SJCRH30 (cell line): ENCODE results near the gene NINL. TPM values are rescaled to one million over a fixed set of nuclear protein-coding genes. Genes with fewer than 3 reads are reported as not detected.

Experiments
- DNase-seq, 2 experiments: peaks; one replicate each; pipeline ENCODE4 v3.0.0-alpha.2; 2015 to 2020
- H3K27ac ChIP-seq: fragments of 250-450 bp; sonication (Bioruptor Pico); 2 replicates; pipeline ENCODE4 v1.5.1; 2020; ENCODE audit warnings: mild to moderate bottlenecking, moderate library complexity
- H3K27me3 ChIP-seq: fragments of 250-450 bp; sonication (Bioruptor Pico); 2 replicates; pipeline ENCODE4 v1.5.1; 2020; ENCODE audit warnings: mild to moderate bottlenecking, moderate library complexity
- H3K36me3 ChIP-seq: fragments of 250-450 bp; sonication (Bioruptor Pico); 2 replicates; pipeline ENCODE4 v1.5.1; 2020; ENCODE audit warnings: mild to moderate bottlenecking, moderate library complexity
- H3K4me1 ChIP-seq: fragments of 250-450 bp; sonication (Bioruptor Pico); 2 replicates; pipeline ENCODE4 v1.5.1; 2020; ENCODE audit warnings: mild to moderate bottlenecking, moderate library complexity
- H3K4me3 ChIP-seq: fragments of 250-450 bp; sonication (Bioruptor Pico); 2 replicates; pipeline ENCODE4 v1.5.1; 2020; ENCODE audit warnings: mild to moderate bottlenecking, moderate library complexity
- H3K9me3 ChIP-seq: fragments of 250-450 bp; sonication (Bioruptor Pico); replicated peaks from 2 replicates; pipeline ENCODE4 v1.5.1; 2020; ENCODE audit warnings: mild to moderate bottlenecking, moderate library complexity
- total RNA-seq: library from RNA; depleted of rRNA; stranded (reverse); fragments of >200 nt; shearing (Covaris generic); gene quantifications from 2 replicates; pipeline ENCODE4 v1.2.3, GENCODE V29; 2014

The NINL gene
- total RNA-seq, 1 experiment from 2014 or later: 18.1 TPM

GRCh38 chr20:25538838-25539665, 46.3 kb downstream of the NINL start:
- H3K27ac ChIP-seq: no peak overlapping the region

GRCh38 chr20:25537890-25538289, 47.4 kb downstream of the NINL start:
- Histone ChIP-seq H3K27me3 (no peaks in the 10 kb centered on the region), H3K27ac (no peak overlapping the region), H3K9me3 (no peaks in the 10 kb centered on the region; the same call in 1 of the 2 replicates), H3K4me3 (no peak overlapping the region), H3K36me3 (peaks cover 6% of the 10 kb centered on the region; the same call in 1 of the 2 replicates), H3K4me1 (no peaks in the 10 kb centered on the region)
- no peak for DNase-seq

More at GRCh38 chr20:25538838-25539665, 46.3 kb downstream of the NINL start:
- Histone ChIP-seq H3K27me3 (no peaks in the 10 kb centered on the region), H3K4me1 (peaks cover 11% of the 10 kb centered on the region), H3K36me3 (peaks cover 3% of the 10 kb centered on the region; the same call in 1 of the 2 replicates), H3K4me3 (no peak overlapping the region), H3K9me3 (no peaks in the 10 kb centered on the region; the same call in 1 of the 2 replicates)
- DNase-seq: no peak

- no peak for DNase-seq
- H3K27ac ChIP-seq: no peak overlapping the region
- H3K4me1 ChIP-seq: no peaks in the 10 kb centered on the region
- peaks cover 7% of the 10 kb centered on the region; the same call in 1 of the 2 replicates for H3K36me3 ChIP-seq
- H3K27me3 ChIP-seq: no peaks in the 10 kb centered on the region
- no peak overlapping the region for H3K4me3 ChIP-seq
- no peaks in the 10 kb centered on the region; the same call in 1 of the 2 replicates for H3K9me3 ChIP-seq
Observed at GRCh38 chr20:25535762-25536161, 49.6 kb downstream of the NINL start.

- no peaks in the 10 kb centered on the region; the same call in 1 of the 2 replicates for H3K9me3 ChIP-seq
- H3K36me3 ChIP-seq: peaks cover 7% of the 10 kb centered on the region; the same call in 1 of the 2 replicates
- H3K4me3 ChIP-seq: no peak overlapping the region
- no peak for DNase-seq
- no peaks in the 10 kb centered on the region for H3K27me3 ChIP-seq
- no peak overlapping the region for H3K27ac ChIP-seq
- no peaks in the 10 kb centered on the region for H3K4me1 ChIP-seq
Observed at GRCh38 chr20:25534845-25535244, 50.5 kb downstream of the NINL start.

- DNase-seq: no peak
- Histone ChIP-seq H3K36me3 (peaks cover 7% of the 10 kb centered on the region; the same call in 1 of the 2 replicates), H3K9me3 (no peaks in the 10 kb centered on the region; the same call in 1 of the 2 replicates), H3K4me3 (no peak overlapping the region), H3K27me3 (no peaks in the 10 kb centered on the region), H3K4me1 (no peaks in the 10 kb centered on the region), H3K27ac (no peak overlapping the region)
Observed at GRCh38 chr20:25533920-25534700, 51.2 kb downstream of the NINL start.

- peaks cover 7% of the 10 kb centered on the region; the same call in 1 of the 2 replicates for H3K36me3 ChIP-seq
- H3K4me1 ChIP-seq: no peaks in the 10 kb centered on the region
- H3K9me3 ChIP-seq: no peaks in the 10 kb centered on the region; the same call in 1 of the 2 replicates
- no peak overlapping the region for H3K4me3 ChIP-seq
- H3K27ac ChIP-seq: no peak overlapping the region
- H3K27me3 ChIP-seq: no peaks in the 10 kb centered on the region
- DNase-seq: no peak
Observed at GRCh38 chr20:25532971-25533391, 52.4 kb downstream of the NINL start.

GRCh38 chr20:25532015-25532751, 53.1 kb downstream of the NINL start:
- H3K36me3 ChIP-seq: peaks cover 12% of the 10 kb centered on the region; the same call in 1 of the 2 replicates
- DNase-seq: no peak
- no peak overlapping the region for H3K4me3 ChIP-seq
- no peaks in the 10 kb centered on the region for H3K4me1 ChIP-seq
- H3K27me3 ChIP-seq: no peaks in the 10 kb centered on the region
- no peaks in the 10 kb centered on the region; the same call in 1 of the 2 replicates for H3K9me3 ChIP-seq
- no peak overlapping the region for H3K27ac ChIP-seq

GRCh38 chr20:25529295-25529951, 55.9 kb downstream of the NINL start:
- peaks cover 27% of the 10 kb centered on the region for H3K36me3 ChIP-seq
- no peak for DNase-seq
- no peaks in the 10 kb centered on the region; the same call in 1 of the 2 replicates for H3K9me3 ChIP-seq
- H3K27me3 ChIP-seq: no peaks in the 10 kb centered on the region
- no peaks in the 10 kb centered on the region for H3K4me1 ChIP-seq
- no peak overlapping the region for H3K27ac ChIP-seq
- H3K4me3 ChIP-seq: no peak overlapping the region

GRCh38 chr20:25527949-25528348, 57.4 kb downstream of the NINL start:
- no peak overlapping the region for H3K4me3 ChIP-seq
- no peaks in the 10 kb centered on the region; the same call in 1 of the 2 replicates for H3K9me3 ChIP-seq
- H3K36me3 ChIP-seq: peaks cover 32% of the 10 kb centered on the region
- H3K27ac ChIP-seq: no peak overlapping the region
- DNase-seq: no peak
- no peaks in the 10 kb centered on the region for H3K27me3 ChIP-seq
- no peaks in the 10 kb centered on the region for H3K4me1 ChIP-seq

GRCh38 chr20:25526446-25526845, 58.9 kb downstream of the NINL start:
- no peak overlapping the region for H3K4me3 ChIP-seq
- H3K4me1 ChIP-seq: no peaks in the 10 kb centered on the region
- H3K9me3 ChIP-seq: no peaks in the 10 kb centered on the region; the same call in 1 of the 2 replicates
- H3K36me3 ChIP-seq: peaks cover 43% of the 10 kb centered on the region
- no peaks in the 10 kb centered on the region for H3K27me3 ChIP-seq
- no peak for DNase-seq
- no peak overlapping the region for H3K27ac ChIP-seq

- Histone ChIP-seq H3K36me3 (peaks cover 43% of the 10 kb centered on the region), H3K27me3 (no peaks in the 10 kb centered on the region), H3K9me3 (no peaks in the 10 kb centered on the region), H3K4me3 (no peak overlapping the region), H3K27ac (no peak overlapping the region), H3K4me1 (no peaks in the 10 kb centered on the region)
- DNase-seq: no peak
Observed at GRCh38 chr20:25525867-25526266, 59.5 kb downstream of the NINL start.

- H3K4me3 ChIP-seq: no peak overlapping the region
- no peak overlapping the region for H3K27ac ChIP-seq
- no peaks in the 10 kb centered on the region for H3K4me1 ChIP-seq
- H3K36me3 ChIP-seq: peaks cover 48% of the 10 kb centered on the region
- no peak for DNase-seq
- no peaks in the 10 kb centered on the region for H3K27me3 ChIP-seq
- H3K9me3 ChIP-seq: peaks cover 3% of the 10 kb centered on the region; the same call in 1 of the 2 replicates
Observed at GRCh38 chr20:25525295-25525694, 60.0 kb downstream of the NINL start.

- Histone ChIP-seq H3K27ac (no peak overlapping the region), H3K4me1 (no peaks in the 10 kb centered on the region), H3K27me3 (no peaks in the 10 kb centered on the region), H3K9me3 (peaks cover 3% of the 10 kb centered on the region; the same call in 1 of the 2 replicates), H3K4me3 (no peak overlapping the region), H3K36me3 (peaks cover 57% of the 10 kb centered on the region)
- no peak for DNase-seq
Observed at GRCh38 chr20:25521382-25521781, 63.9 kb downstream of the NINL start.

GRCh38 chr20:25517124-25517523, 68.2 kb downstream of the NINL start:
- H3K36me3 ChIP-seq: peaks cover 68% of the 10 kb centered on the region
- H3K27ac ChIP-seq: no peak overlapping the region
- H3K4me3 ChIP-seq: no peak overlapping the region
- H3K9me3 ChIP-seq: peaks cover 7% of the 10 kb centered on the region; the same call in 1 of the 2 replicates
- no peak for DNase-seq
- H3K4me1 ChIP-seq: no peaks in the 10 kb centered on the region
- no peaks in the 10 kb centered on the region for H3K27me3 ChIP-seq
